ENCODE data around the gene PCSK5.

DNA sequence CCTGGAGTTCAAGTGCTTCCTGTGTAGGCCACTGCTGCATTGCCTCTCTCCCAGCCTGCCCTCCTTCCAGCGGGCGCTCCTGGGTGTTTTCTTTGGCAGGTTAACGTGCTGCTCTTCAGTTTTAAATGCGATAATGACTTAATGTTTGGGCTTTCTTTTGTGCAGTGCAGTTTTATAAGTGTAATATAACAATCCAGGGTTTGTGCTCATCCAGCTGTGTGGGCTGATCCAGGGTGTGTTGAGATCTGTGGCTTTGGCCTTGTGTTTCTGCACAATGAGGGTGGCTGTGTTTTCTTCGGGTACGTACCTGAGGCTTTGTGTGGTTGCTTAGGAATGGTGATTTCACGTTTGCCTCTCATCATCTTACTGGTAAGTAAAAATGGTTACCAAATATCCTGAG is 50.6 kb downstream of the PCSK5 start:
- TF ChIP-seq CTCF (IDR thresholded peaks at IDR 0.05): no peak
- TF ChIP-seq POLR2A (IDR thresholded peaks at IDR 0.05): no peak

All from right lobe of liver (tissue), 4 donors.